Lung (tissue), 12 donors: ENCODE data around the gene HNRNPA0. TPM values are rescaled to one million over a fixed set of nuclear protein-coding genes. Genes with fewer than 3 reads are reported as not detected.

Source experiments
- ATAC-seq: fragments of 200-7000 bp; cut with Tn5 transposase; one replicate; pipeline ENCODE4 v1.9.1; 2020; ENCODE audit warnings: moderate number of reproducible peaks; ENCODE audit not compliant: insufficient read depth, low FRiP score
- DNase-seq, 3 donors: peaks; one replicate each; pipeline ENCODE4 v3.0.0-alpha.2; 2013 to 2017
- H3K27ac ChIP-seq, 2 donors: one replicate each; pipeline ENCODE4 v1.5.1; 2013; ENCODE audit warnings: mild to moderate bottlenecking in 2 of 2, moderate library complexity in 2 of 2, control low read depth in 1 of 2, inconsistent platforms in 1 of 2, low read depth in 1 of 2, low read length in 1 of 2
- H3K27me3 ChIP-seq, 3 donors: one replicate each; pipeline ENCODE4 v1.5.1; 2013; ENCODE audit warnings: low read length in 2 of 3; ENCODE audit not compliant: control insufficient read depth in 3 of 3, insufficient read depth in 3 of 3
- H3K36me3 ChIP-seq, 4 donors: one replicate each; pipeline ENCODE4 v1.5.1; 2013; ENCODE audit warnings: low read length in 4 of 4, mild to moderate bottlenecking in 1 of 4, moderate library complexity in 1 of 4; ENCODE audit not compliant: control insufficient read depth in 4 of 4, insufficient read depth in 4 of 4
- H3K4me1 ChIP-seq, 5 donors: one replicate each; pipeline ENCODE4 v1.5.1; 2013; ENCODE audit warnings: low read length in 5 of 5, mild to moderate bottlenecking in 2 of 5, moderate library complexity in 1 of 5; ENCODE audit not compliant: control insufficient read depth in 5 of 5, insufficient read depth in 5 of 5
- H3K4me3 ChIP-seq: one replicate; pipeline ENCODE4 v1.5.1; 2013; ENCODE audit warnings: mild to moderate bottlenecking, control low read depth, moderate library complexity
- H3K9ac ChIP-seq, 2 donors: one replicate each; pipeline ENCODE4 v1.5.1; 2013; ENCODE audit warnings: low read length in 2 of 2, control low read depth in 1 of 2; ENCODE audit not compliant: insufficient read depth in 1 of 2
- H3K9me3 ChIP-seq, 4 donors: one replicate each; pipeline ENCODE4 v1.5.1; 2013; ENCODE audit warnings: low read length in 3 of 4, mild to moderate bottlenecking in 1 of 4, moderate library complexity in 1 of 4; ENCODE audit not compliant: control insufficient read depth in 4 of 4, insufficient read depth in 3 of 4
- WGBS, 2 donors: extraction: QIAGEN DNeasy Blood & Tissue Kit; methylation state at CpG; one replicate each; pipeline ENCODE4 v1.1.7; 2013; 5-methylcytosine and 5-hydroxymethylcytosine counted together
- polyA plus RNA-seq, 2 donors: library from polyadenylated mRNA; stranded (reverse); fragments of 200-250 nt; gene quantifications; one replicate each; pipeline ENCODE4 v1.2.1, GENCODE V29; 2013
- total RNA-seq, 2 donors: library from RNA; depleted of rRNA in 1 of 2; stranded (reverse); fragments of >200 nt in 1 of 2; gene quantifications; one replicate each; pipeline ENCODE4 v1.2.1, GENCODE V29; 2014 to 2021
- TF ChIP-seq, protein P1 (sequence below): IDR thresholded peaks from 2 replicates; pipeline ENCODE4 v1.5.1; 2012; ENCODE audit warnings: mild to moderate bottlenecking; ENCODE audit errors: control extremely low read depth, extremely low read depth
- donor health status: control.
- donor health status: control.
- donor health status: Bipolar disorder and iron deficiency.
- donor health status: healthy.
- donor health status: DM: yes; HTN: yes; CAD: no.

The HNRNPA0 gene
- total and polyA plus RNA-seq, 4 donors = 21.5 to 29.0 (median 25.1) TPM

GRCh38 chr5:137733922-137734321 lies 20.2 kb downstream of the HNRNPA0 start:
- Histone ChIP-seq H3K36me3 (peaks cover 0 to 4% (median 0%) of the 10 kb centered on the region in 4 donors), H3K4me3 (no peak overlapping the region), H3K9ac (peak overlapping the region in 1 of 2 donors; percentile 76), H3K9me3 (no peaks in the 10 kb centered on the region), H3K4me1 (peaks cover 11 to 53% (median 17%) of the 10 kb centered on the region in 5 donors), H3K27ac (peak overlapping the region in 1 of 2 donors; percentile 42), H3K27me3 (no peaks in the 10 kb centered on the region)
- DNase-seq = no peak
- ATAC-seq = no peak
- TF ChIP-seq, protein P1, sequence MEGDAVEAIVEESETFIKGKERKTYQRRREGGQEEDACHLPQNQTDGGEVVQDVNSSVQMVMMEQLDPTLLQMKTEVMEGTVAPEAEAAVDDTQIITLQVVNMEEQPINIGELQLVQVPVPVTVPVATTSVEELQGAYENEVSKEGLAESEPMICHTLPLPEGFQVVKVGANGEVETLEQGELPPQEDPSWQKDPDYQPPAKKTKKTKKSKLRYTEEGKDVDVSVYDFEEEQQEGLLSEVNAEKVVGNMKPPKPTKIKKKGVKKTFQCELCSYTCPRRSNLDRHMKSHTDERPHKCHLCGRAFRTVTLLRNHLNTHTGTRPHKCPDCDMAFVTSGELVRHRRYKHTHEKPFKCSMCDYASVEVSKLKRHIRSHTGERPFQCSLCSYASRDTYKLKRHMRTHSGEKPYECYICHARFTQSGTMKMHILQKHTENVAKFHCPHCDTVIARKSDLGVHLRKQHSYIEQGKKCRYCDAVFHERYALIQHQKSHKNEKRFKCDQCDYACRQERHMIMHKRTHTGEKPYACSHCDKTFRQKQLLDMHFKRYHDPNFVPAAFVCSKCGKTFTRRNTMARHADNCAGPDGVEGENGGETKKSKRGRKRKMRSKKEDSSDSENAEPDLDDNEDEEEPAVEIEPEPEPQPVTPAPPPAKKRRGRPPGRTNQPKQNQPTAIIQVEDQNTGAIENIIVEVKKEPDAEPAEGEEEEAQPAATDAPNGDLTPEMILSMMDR = no peak
- WGBS, 2 donors = 90 to 95% methylated on average over 3 of the region's 3 CpGs

DNA sequence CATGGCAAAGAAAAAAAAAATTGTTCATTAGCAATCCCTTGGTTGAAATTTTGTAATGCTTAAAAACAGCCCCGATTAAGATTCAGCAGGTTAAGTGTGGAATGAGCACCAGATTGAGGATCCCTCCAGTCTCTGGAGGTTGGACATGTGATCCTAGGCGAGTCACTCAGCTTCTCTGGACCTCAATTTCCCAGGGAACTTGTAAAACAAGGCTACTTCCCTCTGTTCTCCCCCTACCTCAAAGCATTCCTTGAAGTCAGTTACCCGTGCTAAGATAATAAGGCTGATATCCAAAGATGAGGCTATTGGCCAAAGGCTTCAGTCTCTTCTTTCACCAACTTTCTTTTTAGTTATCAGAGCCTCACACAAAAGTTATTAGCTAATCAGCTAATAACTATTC lies 21.2 kb downstream of the HNRNPA0 start:
- Histone ChIP-seq H3K4me1 (peaks cover 11 to 53% (median 17%) of the 10 kb centered on the region in 5 donors), H3K9me3 (no peaks in the 10 kb centered on the region), H3K9ac (no peak overlapping the region), H3K27me3 (no peaks in the 10 kb centered on the region), H3K4me3 (no peak overlapping the region), H3K36me3 (peaks cover 0 to 4% (median 0%) of the 10 kb centered on the region in 4 donors), H3K27ac (no peak overlapping the region)
- TF ChIP-seq, protein P1 = no peak
- WGBS, 2 donors = 83 to 93% methylated on average over 3 of the region's 3 CpGs
- ATAC-seq (no peak), DNase-seq (no peak)

- Histone ChIP-seq H3K9me3 (no peaks in the 10 kb centered on the region), H3K4me3 (no peak overlapping the region), H3K27ac (no peak overlapping the region), H3K4me1 (peaks cover 5 to 38% (median 15%) of the 10 kb centered on the region in 5 donors), H3K27me3 (no peaks in the 10 kb centered on the region), H3K9ac (no peak overlapping the region), H3K36me3 (peaks cover 0 to 4% (median 0%) of the 10 kb centered on the region in 4 donors)
- ATAC-seq (no peak), DNase-seq (no peak)
- TF ChIP-seq, protein P1 = no peak
- 80 to 87% methylated on average over 3 of the region's 3 CpGs for WGBS, 2 donors
Measured at GRCh38 chr5:137731176-137731575, 23.0 kb downstream of the HNRNPA0 start.

GRCh38 chr5:137730336-137730735 lies 23.8 kb downstream of the HNRNPA0 start:
- Histone ChIP-seq H3K36me3 (peaks cover 0 to 4% (median 0%) of the 10 kb centered on the region in 4 donors), H3K27ac (no peak overlapping the region), H3K9me3 (no peaks in the 10 kb centered on the region), H3K9ac (no peak overlapping the region), H3K4me3 (no peak overlapping the region), H3K27me3 (no peaks in the 10 kb centered on the region), H3K4me1 (peaks cover 5 to 30% (median 11%) of the 10 kb centered on the region in 5 donors)
- no peak for DNase-seq
- TF ChIP-seq, protein P1 = no peak
- ATAC-seq = no peak
